Measurements from ENCODE around the gene DOCK6. TPM values are rescaled to one million over a fixed set of nuclear protein-coding genes. Genes with fewer than 3 reads are reported as not detected.
A peak's percentile ranks its signal among the peaks of the same experiment; 100 is the strongest.

The DOCK6 gene, protein sequence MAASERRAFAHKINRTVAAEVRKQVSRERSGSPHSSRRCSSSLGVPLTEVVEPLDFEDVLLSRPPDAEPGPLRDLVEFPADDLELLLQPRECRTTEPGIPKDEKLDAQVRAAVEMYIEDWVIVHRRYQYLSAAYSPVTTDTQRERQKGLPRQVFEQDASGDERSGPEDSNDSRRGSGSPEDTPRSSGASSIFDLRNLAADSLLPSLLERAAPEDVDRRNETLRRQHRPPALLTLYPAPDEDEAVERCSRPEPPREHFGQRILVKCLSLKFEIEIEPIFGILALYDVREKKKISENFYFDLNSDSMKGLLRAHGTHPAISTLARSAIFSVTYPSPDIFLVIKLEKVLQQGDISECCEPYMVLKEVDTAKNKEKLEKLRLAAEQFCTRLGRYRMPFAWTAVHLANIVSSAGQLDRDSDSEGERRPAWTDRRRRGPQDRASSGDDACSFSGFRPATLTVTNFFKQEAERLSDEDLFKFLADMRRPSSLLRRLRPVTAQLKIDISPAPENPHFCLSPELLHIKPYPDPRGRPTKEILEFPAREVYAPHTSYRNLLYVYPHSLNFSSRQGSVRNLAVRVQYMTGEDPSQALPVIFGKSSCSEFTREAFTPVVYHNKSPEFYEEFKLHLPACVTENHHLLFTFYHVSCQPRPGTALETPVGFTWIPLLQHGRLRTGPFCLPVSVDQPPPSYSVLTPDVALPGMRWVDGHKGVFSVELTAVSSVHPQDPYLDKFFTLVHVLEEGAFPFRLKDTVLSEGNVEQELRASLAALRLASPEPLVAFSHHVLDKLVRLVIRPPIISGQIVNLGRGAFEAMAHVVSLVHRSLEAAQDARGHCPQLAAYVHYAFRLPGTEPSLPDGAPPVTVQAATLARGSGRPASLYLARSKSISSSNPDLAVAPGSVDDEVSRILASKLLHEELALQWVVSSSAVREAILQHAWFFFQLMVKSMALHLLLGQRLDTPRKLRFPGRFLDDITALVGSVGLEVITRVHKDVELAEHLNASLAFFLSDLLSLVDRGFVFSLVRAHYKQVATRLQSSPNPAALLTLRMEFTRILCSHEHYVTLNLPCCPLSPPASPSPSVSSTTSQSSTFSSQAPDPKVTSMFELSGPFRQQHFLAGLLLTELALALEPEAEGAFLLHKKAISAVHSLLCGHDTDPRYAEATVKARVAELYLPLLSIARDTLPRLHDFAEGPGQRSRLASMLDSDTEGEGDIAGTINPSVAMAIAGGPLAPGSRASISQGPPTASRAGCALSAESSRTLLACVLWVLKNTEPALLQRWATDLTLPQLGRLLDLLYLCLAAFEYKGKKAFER (N-terminal part only)
- 53.3 and 66.8 TPM in 2 replicates for total RNA-seq

DNA sequence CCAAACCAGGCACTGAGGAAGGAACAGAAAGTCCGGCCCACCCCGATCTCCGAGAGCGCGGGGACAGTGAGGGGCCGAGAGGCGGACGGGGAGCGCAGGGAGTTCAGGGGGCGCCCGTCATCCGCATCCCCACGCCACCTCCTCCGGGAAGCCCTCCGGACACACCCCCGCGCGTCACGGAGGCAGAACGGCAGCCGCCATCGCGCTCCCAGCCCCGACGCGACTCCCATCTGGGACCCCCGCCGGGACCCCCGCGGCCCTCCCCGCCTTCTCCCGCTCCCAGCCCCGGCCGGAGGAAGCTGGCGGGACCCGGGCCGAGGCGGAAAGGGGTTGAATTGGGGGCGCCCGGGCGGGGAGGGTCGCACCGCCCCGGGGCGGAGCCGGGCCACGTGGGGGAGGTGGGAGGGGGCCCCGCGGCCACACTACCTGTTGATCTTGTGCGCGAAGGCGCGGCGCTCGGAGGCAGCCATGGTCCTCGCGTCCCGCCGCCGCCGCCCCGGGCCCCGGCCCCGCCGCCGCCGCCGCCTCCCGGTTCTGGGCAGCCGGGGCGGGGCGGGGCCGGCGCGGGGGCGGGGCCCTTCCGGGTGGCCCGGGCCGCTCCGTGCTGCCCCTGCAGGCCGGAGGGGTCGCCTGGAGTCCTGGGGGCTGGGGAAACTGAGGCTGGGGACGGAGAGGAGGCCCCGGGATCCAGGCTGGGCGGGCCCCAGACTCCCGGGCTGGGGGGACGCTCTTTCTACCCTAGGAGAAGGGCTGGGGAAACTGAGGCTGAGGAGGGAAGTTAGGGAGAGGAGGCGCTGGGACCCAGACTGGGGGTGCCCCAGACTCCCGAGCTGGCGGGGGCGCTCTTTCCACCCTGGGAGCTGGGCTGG is at the start of gene DOCK6:
TSS of gene DOCK6 (minus strand) at position 554 of the 869 bp plus-strand sequence. CDS start at position 470, 84 bp downstream.
- DNase-seq (ENCODE audit: low read depth, low spot score): no peak

DNA sequence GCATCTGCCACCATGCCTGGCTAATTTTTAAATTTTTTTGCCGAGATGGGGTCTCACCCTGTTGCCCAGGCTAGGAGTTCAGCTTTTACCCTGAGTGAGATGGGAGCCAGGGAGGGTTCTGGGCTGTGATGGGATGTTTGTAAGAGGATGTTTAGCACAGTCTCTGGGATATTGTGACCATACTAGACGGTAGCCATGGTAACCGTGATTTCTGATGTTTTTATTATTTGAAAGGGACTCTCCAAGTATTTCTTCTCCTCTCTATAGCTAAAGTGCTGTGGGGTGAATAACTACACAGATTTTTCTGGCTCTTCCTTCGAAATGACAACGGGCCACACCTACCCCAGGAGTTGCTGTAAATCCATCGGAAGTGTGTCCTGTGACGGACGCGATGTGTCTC is 44.0 kb upstream of the DOCK6 start:
- DNase-seq (ENCODE audit: low read depth, low spot score): no peak

DNA sequence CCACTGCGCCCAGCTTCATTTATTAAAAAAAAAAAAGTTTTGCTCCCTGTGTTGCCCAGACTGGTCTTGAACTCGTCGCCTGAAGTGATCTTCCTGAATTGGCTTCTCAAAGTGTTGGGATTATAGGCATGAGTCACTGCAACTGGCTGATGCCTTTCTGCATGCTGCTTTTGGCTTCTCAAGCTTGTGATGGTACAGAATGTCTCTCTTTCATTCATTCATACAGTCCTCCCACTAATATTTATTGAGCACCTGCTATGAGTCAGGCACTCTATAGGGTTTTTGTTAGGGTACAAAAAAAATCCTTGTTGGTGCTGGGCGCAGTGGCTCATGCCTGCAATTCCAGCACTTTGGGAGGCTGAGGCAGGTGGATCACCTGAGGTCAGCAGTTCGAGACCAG is 42.6 kb upstream of the DOCK6 start:
- DNase-seq (ENCODE audit: low read depth, low spot score): no peak

DNA sequence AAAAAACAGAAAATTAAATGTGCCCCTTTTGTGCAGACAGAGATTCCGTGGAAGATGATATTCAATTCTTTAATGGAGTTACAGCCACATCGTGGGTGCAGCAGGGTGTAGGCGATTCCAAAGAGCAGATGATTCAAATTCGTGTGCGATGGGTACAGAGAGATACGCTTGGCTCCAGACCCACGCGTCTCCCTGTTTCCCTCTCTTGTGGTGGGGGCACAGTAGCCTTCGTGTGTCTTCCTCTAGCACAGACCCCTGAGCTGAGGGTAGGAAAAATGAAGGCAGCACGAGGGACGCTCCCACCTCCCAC is 38.4 kb upstream of the DOCK6 start:
- DNase-seq (ENCODE audit: low read depth, low spot score): no peak

DNA sequence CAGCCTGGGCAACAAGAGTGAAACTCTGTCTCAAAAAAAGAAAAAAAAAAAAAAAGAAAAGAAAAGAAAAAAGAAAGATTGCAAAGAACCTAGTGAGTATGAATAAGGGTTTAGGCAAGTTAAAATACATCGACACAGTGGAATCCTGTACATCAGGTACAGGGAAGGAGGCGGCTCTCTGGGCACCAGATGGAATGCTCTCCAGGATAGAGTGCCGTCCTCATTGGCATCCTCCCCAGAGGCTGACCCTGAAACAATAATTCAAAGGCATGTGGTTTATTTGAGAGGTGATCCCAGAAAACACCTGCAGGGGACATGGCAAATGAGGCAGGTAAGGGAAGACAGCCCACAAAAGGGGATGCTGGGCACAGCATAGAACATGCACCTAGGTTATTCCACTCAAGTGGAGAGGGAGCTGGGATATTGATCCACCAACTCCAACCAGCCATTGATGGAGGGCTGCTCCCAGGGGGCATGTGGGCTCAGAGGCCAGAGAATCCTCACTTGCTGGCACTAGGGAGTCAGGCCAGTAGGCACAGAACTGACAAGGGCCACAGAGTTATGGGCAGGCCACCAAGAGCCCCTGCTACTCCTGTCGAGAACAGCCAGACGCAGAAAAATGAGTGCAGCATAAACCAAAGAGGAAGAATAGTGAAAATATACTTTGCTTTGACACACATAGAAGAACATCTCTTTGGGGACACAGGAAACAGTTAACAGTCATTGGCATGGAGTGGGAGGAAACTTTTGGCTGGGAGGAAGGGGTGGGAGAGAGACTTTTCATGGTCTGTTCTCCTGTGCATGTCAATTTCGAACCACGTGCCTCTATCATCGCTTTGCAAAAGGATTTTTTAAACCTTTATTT is 37.9 kb upstream of the DOCK6 start:
- no peak for DNase-seq (ENCODE audit: low read depth, low spot score)

DNA sequence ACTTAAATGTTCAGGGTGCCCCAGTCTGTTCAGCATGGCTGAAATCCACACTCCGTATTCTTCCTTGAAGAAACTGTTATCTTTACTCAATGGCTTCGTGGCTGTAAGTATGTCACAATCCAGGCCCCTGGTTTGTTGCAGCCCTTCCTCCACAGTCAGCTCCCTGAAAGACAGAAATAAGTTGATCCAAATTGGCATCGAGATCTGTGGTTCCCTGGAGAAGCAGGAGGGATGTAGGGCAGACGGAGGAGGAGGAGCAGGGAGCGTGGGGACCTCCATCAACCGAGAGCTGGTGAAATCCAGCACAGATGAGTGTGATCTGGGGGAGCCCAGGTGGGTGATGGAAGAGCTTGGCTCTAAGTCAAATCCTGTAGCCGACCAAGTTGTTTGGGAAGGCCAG is 33.9 kb upstream of the DOCK6 start:
- DNase-seq (ENCODE audit: low read depth, low spot score): no peak

DNA sequence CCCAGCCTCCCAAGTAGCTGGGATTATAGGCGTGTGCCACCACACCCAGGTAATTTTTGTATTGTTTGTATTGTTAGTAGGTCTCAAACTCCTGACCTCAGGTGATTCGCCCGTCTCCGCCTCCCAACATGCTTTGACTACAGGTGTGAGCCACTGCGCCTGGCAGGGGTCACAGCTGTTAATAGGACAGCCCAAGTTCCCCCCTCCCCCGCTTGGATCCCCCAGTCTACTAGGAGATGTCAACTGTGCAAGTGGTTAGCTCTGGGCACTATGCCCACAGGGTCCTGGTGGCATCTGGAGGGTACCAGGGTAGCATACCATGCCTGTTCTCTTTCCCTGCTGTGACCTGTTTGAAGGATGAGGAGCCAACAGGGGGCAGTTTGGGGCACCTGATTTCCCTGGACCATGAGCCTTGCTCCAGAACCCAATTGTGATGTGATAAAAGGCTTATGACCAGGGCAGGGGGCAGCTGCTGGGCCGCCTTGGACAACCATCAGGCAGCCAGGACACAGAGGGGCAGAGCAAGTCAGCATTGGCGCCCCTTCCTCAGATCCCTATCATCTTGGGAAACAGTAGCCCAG is 33.4 kb upstream of the DOCK6 start, which contains the start of gene TSPAN16:
TSS of gene TSPAN16 (plus strand) at position 496 of the 581 bp plus-strand sequence. CDS start 138 bp downstream, outside the sequence.
- DNase-seq (ENCODE audit: low read depth, low spot score): no peak

DNA sequence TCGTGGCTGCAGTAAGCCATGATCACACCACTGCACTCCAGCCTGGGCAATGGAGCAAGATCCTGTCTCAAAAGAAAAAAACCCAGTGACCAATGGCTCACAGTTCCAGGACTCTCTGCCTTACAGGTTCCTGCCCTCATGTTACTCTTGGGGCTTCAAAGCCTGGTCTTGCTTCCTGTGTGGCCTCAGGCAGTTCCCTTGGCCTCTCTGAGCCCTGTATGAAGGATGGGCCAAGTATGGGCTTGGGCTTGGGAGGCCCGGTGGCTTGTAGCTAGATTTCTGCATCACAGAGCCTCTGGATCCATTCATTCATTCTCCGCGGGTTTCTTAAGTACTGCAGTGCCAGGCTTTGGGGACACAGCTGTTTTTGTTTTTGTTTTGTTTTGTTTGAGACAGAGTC is 32.9 kb upstream of the DOCK6 start:
- no peak for DNase-seq (ENCODE audit: low read depth, low spot score)

DNA sequence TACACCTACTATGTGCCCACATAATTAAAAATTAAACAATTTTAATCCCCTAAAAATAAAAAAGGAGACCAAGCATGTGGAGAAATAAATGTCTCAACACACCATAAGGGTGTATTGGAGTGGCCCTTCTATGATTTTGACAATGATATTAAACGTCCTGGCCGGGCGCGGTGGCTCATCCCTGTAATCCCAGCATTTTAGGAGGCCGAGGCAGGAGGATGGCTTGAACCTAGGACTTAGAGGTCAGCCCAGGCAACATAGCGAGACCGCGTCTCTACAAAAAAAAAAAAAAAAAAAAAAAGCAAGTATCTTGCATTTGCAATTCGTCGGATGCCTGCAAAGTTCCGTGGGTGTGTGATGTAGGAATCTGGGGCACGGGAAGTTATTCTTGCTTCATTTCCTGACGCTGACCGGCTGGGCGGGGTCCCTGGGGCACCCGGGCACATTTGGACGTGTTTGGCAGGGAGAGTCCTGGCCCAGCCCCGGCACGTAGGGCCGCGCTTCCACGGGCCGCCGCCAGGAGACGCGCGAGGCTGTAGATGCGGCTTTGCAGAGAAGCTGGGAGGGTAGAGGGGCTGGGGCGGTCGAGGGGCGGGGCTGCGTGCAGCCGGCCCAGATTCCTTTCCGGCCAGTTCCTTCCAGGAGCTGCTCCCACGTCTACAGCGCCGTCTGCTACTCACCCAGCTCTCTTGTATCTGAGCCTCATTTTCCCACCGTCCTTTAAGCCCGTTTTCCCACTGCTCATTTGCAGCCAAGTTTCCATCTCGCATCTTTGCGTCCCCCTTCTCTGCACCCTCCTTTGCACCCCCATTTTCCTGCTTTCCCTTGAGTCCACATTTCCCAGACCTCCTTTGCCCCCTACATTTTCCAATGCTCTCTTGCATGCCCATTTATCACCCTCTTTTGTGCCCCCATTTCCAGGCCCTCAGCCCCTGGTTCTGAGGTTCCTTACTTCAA is 31.4 kb upstream of the DOCK6 start:
- DNase-seq (ENCODE audit: low read depth, low spot score): peak; percentile 68

DNA sequence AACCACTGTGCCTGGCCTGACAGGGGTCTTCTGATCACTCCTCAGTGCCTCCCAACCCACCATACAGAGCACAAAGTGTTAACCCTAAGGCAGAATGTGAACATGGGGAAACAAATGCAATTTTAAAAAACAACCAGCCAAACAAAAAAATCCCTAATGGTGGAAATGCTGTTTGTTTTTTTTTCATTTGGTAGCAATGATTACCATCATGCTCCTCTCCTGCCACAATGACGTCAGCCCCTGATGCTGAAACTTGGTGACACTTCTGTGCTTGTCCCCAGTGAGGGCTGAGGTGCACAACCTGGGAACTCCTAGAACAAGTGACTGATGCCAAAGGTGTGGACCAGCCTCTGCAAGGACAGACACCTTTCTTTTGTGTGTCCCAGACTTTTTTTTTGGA is 29.7 kb upstream of the DOCK6 start:
- DNase-seq (ENCODE audit: low read depth, low spot score): no peak

DNA sequence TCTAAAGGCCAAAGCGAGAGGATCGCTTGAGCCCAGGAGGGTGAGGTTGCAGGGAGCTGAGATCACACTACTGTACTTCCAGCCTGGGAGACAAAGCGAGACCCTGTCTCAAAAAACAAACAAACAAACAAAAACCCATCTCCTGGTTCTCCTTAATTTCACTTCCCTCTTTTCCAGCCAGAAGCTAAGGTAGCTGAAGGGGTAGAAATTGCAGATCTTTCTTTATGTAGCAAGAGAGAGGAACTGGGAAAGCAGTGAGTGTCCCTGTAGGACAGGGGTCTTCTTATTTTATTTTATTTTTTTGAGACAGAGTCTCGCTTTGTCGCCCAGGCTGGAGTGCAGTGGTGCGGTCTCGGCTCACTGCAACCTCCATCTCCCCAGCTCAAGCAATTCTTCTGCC is 29.1 kb upstream of the DOCK6 start:
- DNase-seq (ENCODE audit: low read depth, low spot score): no peak

DNA sequence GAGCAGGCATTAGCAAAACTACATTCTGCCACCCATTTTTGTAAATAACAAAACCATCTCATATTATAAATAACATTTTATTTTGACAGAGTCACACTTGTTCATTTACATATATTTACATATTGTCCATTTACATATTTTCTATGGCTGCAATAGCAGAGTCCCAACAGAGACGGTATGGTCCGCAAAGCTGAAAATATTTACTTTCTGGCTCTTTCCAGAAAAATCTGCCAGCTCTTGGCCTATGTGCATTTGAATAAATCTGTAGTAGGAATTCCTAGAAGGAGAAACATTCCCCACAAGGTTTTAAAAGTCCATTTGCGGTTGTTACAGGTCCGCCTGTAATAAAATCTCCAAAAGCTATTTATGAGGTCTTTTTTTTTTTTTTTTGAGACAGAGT is 27.9 kb upstream of the DOCK6 start:
- no peak for DNase-seq (ENCODE audit: low read depth, low spot score)

DNA sequence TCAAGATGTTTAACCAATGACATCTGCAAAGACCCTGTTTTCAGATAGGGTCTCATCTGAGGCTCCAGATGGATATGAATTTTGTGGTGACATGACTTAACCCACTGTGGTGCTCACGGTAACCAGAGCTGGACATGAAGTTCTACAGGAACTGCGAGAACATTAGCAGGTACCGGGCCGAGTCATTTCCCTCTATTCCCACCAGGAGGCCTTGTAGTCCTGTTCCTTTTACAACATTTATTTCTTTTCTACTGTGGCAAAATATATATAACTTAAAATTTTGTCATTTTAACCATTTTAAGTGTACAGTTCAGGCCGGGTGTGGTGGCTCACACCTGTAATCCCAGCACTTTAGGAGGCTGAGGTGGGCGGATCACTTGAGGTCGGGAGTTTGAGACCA is 26.0 kb upstream of the DOCK6 start:
- no peak for DNase-seq (ENCODE audit: low read depth, low spot score)

DNA sequence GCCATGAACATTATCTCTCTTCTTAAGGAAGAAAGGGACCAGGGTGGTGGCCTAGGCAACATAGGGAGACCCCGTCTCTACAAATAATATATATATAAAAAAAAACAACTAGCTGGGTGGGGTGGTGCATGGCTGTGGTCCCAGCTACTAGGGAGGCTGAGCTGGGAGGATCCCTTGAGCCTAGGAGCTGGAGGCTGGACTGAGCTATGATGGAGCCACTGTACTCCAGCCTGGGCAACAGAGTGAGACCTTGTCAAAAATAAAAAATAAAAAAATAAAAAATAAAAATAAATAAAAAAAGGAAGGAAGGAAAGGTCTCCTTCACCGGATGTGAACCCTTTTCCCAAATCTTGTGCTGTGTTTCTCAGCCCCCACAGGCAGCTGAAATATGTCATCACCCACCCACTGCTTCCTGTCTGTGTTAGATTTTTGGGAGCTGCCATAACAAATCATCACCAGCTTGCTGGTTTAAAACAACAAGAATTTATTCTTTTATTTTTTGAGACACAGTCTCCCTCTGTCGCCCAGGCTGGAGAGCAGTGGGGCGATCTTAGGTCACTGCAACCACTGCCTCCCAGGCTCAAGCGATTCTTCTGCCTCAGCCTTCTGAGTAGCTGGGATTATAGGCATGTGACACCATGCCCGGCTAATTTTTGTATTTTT is 24.1 kb upstream of the DOCK6 start:
- peak; percentile 36 for DNase-seq (ENCODE audit: low read depth, low spot score)

DNA sequence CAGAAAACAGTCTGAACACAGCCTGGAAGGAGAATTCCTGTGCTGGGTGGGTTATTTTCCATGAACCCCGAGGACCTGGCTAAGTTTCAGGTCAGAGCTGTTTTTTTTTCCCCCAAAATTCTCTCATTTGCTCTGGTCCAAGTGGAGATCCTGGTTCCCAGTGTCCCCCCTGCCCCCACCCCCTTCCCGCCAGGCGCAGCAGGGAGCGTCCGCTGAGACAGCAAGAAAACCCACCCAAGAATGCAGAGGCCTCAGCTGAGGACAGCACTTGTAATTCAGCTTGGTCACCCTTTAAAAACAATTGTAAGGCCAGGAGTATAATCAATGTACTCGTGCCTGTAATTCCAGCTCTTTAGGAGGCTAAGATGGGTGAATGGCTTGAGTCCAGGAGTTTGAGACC is 22.2 kb upstream of the DOCK6 start:
- DNase-seq (ENCODE audit: low read depth, low spot score): no peak

DNA sequence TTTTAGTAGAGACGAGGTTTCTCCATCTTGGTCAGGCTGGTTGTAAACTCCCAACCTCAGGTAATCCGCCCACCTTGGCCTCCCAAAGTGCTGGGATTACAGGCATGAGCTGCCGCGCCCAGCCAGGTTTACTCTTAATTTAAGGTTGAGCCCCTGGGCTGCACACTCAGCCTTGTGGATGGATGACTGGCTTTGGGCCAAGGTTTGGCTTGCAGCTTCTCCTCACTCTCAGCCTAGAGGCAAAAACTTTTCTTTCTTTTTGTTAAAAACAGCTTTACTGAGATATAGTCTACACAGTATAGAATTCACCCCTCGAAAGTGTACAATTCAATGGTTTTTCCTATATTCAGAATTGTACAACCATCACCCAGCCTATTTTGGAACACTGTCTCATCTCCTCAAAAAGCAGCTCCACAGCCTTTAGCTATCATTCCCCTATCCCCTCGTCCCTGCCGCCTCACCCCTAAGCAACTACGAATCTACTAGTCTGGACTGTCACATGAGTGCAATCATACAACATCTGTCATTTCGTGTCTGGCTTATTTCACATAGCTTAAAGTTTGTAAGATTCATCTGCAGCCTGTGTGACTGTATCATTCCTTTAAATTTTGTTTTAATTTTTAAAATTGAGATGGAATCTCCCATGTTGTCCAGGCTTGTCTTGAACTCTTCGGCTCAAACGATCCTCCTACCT is 19.2 kb upstream of the DOCK6 start:
- DNase-seq (ENCODE audit: low read depth, low spot score): no peak

All from pulmonary artery endothelial cell (primary cell).